HG03432 (cell line): ENCODE data around the gene FOXL1.
A peak's percentile ranks its signal among the peaks of the same experiment; 100 is the strongest.

ENCODE experiments used
- ATAC-seq: cut with Tn5 transposase; IDR thresholded peaks from one replicate; pipeline ENCODE4 v1.9.1; 2021; ENCODE audit warnings: mild to moderate bottlenecking, moderate library complexity; ENCODE audit not compliant: unreplicated experiment

The FOXL1 gene

GRCh38 chr16:86547286-86547685, 31.1 kb upstream of the FOXL1 start:
- no peak for ATAC-seq

GRCh38 chr16:86549076-86549892, 29.1 kb upstream of the FOXL1 start:
- ATAC-seq = no peak

GRCh38 chr16:86549893-86550190, 28.5 kb upstream of the FOXL1 start:
- no peak for ATAC-seq

- no peak for ATAC-seq
Measured at GRCh38 chr16:86550281-86550680, 28.1 kb upstream of the FOXL1 start.

GRCh38 chr16:86553356-86553755, 25.0 kb upstream of the FOXL1 start:
- no peak for ATAC-seq

- ATAC-seq = no peak
Measured at GRCh38 chr16:86554599-86554916, 23.8 kb upstream of the FOXL1 start.

GRCh38 chr16:86554917-86555703, 23.2 kb upstream of the FOXL1 start, which contains the start of gene MTHFSD:
TSS of gene MTHFSD (minus strand) at chr16:86555235. CDS start at chr16:86555184, 51 bp downstream.
- peak; percentile 82 for ATAC-seq

- no peak for ATAC-seq
Measured at GRCh38 chr16:86555704-86556075, 22.7 kb upstream of the FOXL1 start.

GRCh38 chr16:86556576-86556975, 21.8 kb upstream of the FOXL1 start:
- no peak for ATAC-seq

GRCh38 chr16:86557587-86557986, 20.8 kb upstream of the FOXL1 start:
- ATAC-seq = no peak

- ATAC-seq = no peak
Measured at GRCh38 chr16:86558355-86559193, 19.8 kb upstream of the FOXL1 start.

GRCh38 chr16:86559802-86560305, 18.5 kb upstream of the FOXL1 start:
- ATAC-seq = no peak

GRCh38 chr16:86562356-86562755, 16.0 kb upstream of the FOXL1 start:
- no peak for ATAC-seq

- ATAC-seq = peak; percentile 72
Measured at GRCh38 chr16:86563469-86564345, 14.6 kb upstream of the FOXL1 start.

GRCh38 chr16:86565181-86565631, 13.1 kb upstream of the FOXL1 start:
- no peak for ATAC-seq

GRCh38 chr16:86565644-86566511, 12.5 kb upstream of the FOXL1 start:
- ATAC-seq = no peak

GRCh38 chr16:86566601-86566965, 11.8 kb upstream of the FOXL1 start, which contains the start of gene FOXC2:
TSS of gene FOXC2 (plus strand) at chr16:86566829. CDS start at chr16:86567336, 507 bp downstream.
- no peak for ATAC-seq

- no peak for ATAC-seq
Measured at GRCh38 chr16:86566966-86567700, 11.2 kb upstream of the FOXL1 start.
